ENCODE data around the gene EN2. TPM values are rescaled to one million over a fixed set of nuclear protein-coding genes. Genes with fewer than 3 reads are reported as not detected.

EN2 gene
- total and polyA plus RNA-seq, 2 of the 4 experiments (the other 2 are of a cell fraction) = not detected

- no peak overlapping the region for H3K56ac ChIP-seq (ENCODE audit: extremely low read depth, insufficient read depth, low read length)
- H3K27me3 ChIP-seq (ENCODE audit: control insufficient read depth, insufficient read depth, low read length) = peaks cover 3% of the 10 kb centered on the region; the same call in 1 of the 2 replicates
- H2BK15ac ChIP-seq (ENCODE audit: low read depth, low read length) = no peak overlapping the region
- WGBS, 2 experiments (ENCODE audit: extremely low coverage in 2 of 2, insufficient read length in 1 of 2) = 43% methylated on average over 13 of the region's 47 CpGs; no CpG with 5 or more reads in 1 of the 2 experiments
- no peaks in the 10 kb centered on the region for H3K79me1 ChIP-seq (ENCODE audit: low read depth in 1 of 2, low read length in 2 of 2)
- intact Hi-C loops (cut with micrococcal nuclease) (no loop called here), dilution Hi-C loops (cut with HindIII; ENCODE audit: low sequenced_read_pairs, unreplicated experiment) (no loop called here), in situ Hi-C loops (cut with MboI; ENCODE audit: low sequenced_read_pairs) (no loop called here)
- no peaks in the 10 kb centered on the region for H3K4me1 ChIP-seq (ENCODE audit: control insufficient read depth, insufficient read depth, low read length)
- ChIA-PET POLR2A (ENCODE audit: unreplicated experiment) (no interaction called here), CTCF (no interaction called here)
- no peak overlapping the region for H2BK120ac ChIP-seq (ENCODE audit: low read depth, low read length)
- H4K20me1 ChIP-seq (ENCODE audit: insufficient read depth, low read length) = no peaks in the 10 kb centered on the region
- DNase-seq (no peak), ATAC-seq (ENCODE audit: low read depth) (peak; percentile 14; the same call in 1 of the 2 replicates)
- H3K23ac ChIP-seq (ENCODE audit: low read depth, low read length) = no peak overlapping the region
- H4K8ac ChIP-seq (ENCODE audit: low read depth in 2 of 2, low read length in 2 of 2) = no peak overlapping the region
- no peak overlapping the region for H3K27ac ChIP-seq (ENCODE audit: insufficient read depth, low read length)
- H3K4me3 ChIP-seq (ENCODE audit: insufficient read depth, low read depth, low read length) = no peak overlapping the region
- no peak overlapping the region for H4K5ac ChIP-seq (ENCODE audit: low read depth, low read length)
- TF ChIP-seq CHD1 (IDR thresholded peaks at IDR 0.05; ENCODE audit: low read depth, low read length) = no peak
- TF ChIP-seq MAZ (IDR thresholded peaks at IDR 0.05; ENCODE audit: borderline replicate concordance, low read depth, low read length) = no peak
- TF ChIP-seq CEBPB (IDR thresholded peaks at IDR 0.05; ENCODE audit: low read depth, low read length) = no peak
- no peak for TF ChIP-seq SMC3 (IDR thresholded peaks at IDR 0.05; ENCODE audit: low read depth, low read length)
- TF ChIP-seq RAD21 (IDR thresholded peaks at IDR 0.05; ENCODE audit: low read length) = no peak
- TF ChIP-seq RCOR1 (IDR thresholded peaks at IDR 0.05; ENCODE audit: insufficient replicate concordance, low read length) = no peak
- no peak for TF ChIP-seq POLR2A (IDR thresholded peaks at IDR 0.05; ENCODE audit: low read depth, low read length)
- TF ChIP-seq MXI1 (IDR thresholded peaks at IDR 0.05; ENCODE audit: borderline replicate concordance, low read depth, low read length) = no peak
- no peak for TF ChIP-seq FOS (IDR thresholded peaks at IDR 0.05; ENCODE audit: low read depth, low read length)
- TF ChIP-seq ELK1 (IDR thresholded peaks at IDR 0.05; ENCODE audit: borderline replicate concordance, low read depth, low read length) = no peak
- no peak for TF ChIP-seq NFE2L2 (IDR thresholded peaks at IDR 0.05; ENCODE audit: low read depth, low read length)
- no peak for TF ChIP-seq BHLHE40 (IDR thresholded peaks at IDR 0.05; ENCODE audit: low read depth, low read length)
- TF ChIP-seq CTCF (conservative IDR thresholded peaks at IDR 0.05; ENCODE audit: low read depth, low read length) = no peak
- H3K9me3 ChIP-seq (ENCODE audit: control insufficient read depth, insufficient read depth, low read length) = no peaks in the 10 kb centered on the region
- H2AK9ac ChIP-seq (replicated peaks; ENCODE audit: low read depth, low read length, poor library complexity) = no peak overlapping the region
- no peak overlapping the region for H2AK5ac ChIP-seq (ENCODE audit: low read depth, low read length)
- H3K36me3 ChIP-seq (ENCODE audit: control insufficient read depth, insufficient read depth, low read length) = no peaks in the 10 kb centered on the region
- no TSS peak for BruUV-seq (replicated peaks)
- H3K9ac ChIP-seq (ENCODE audit: low read depth, low read length) = no peak overlapping the region
- H4K91ac ChIP-seq (ENCODE audit: insufficient read depth, low read depth, low read length) = no peak overlapping the region
- peak overlapping the region; percentile 44; the same call in 1 of the 2 replicates for H3K4me2 ChIP-seq (ENCODE audit: low read depth, low read length)
- H3K9me1 ChIP-seq (ENCODE audit: insufficient read depth, low read length) = no peaks in the 10 kb centered on the region
- no peak overlapping the region for H3K18ac ChIP-seq (ENCODE audit: low read depth, low read length)
- H2BK5ac ChIP-seq (ENCODE audit: low read depth, low read length, poor library complexity, severe bottlenecking) = no peak overlapping the region
- H3K14ac ChIP-seq (replicated peaks; ENCODE audit: low read depth, low read length) = no peak overlapping the region
- H3K4ac ChIP-seq (ENCODE audit: low read depth, low read length) = no peak overlapping the region
- H2AFZ ChIP-seq (replicated peaks; ENCODE audit: low read length, poor library complexity) = peak overlapping the region; percentile 18
- no peak overlapping the region for H2BK20ac ChIP-seq (ENCODE audit: low read depth, low read length)
Observed at GRCh38 chr7:155490697-155491628, 33.0 kb downstream of the EN2 start.
